SU-DHL-6 (cell line): ENCODE results near the gene KAZN.

Experiments
- H2AFZ ChIP-seq: fragments of 200-600 bp; sonication (generic); 2 replicates; pipeline ENCODE4 v1.6.1; 2014; ENCODE audit warnings: low read depth, mild to moderate bottlenecking, moderate library complexity, mixed read lengths, antibody characterized with exemption, low read length; ENCODE audit not compliant: severe bottlenecking
- H3F3A ChIP-seq: fragments of 200-600 bp; shearing (Covaris generic); 2 replicates; pipeline ENCODE4 v1.6.0; 2016; ENCODE audit warnings: antibody characterized with exemption, mild to moderate bottlenecking; ENCODE audit not compliant: insufficient read depth
- H3K27ac ChIP-seq: fragments of 200-600 bp; sonication (generic); 2 replicates; pipeline ENCODE4 v1.5.1; 2016; ENCODE audit warnings: low read depth, mild to moderate bottlenecking, low read length, moderate library complexity, mixed read lengths
- H3K27me3 ChIP-seq: fragments of 200-600 bp; sonication (generic), shearing (Covaris generic); 2 replicates; pipeline ENCODE4 v1.6.0; 2014; ENCODE audit warnings: mild to moderate bottlenecking, low read length
- H3K36me3 ChIP-seq: fragments of 200-600 bp; sonication (generic); 2 replicates; pipeline ENCODE4 v1.6.1; 2014; ENCODE audit warnings: mild to moderate bottlenecking, low read length, mixed read lengths
- H3K4me2 ChIP-seq: fragments of 300-600, 200-600 bp; shearing (Covaris generic), sonication (generic); 2 replicates; pipeline ENCODE4 v1.6.0; 2014; ENCODE audit warnings: low read length, low read depth, mild to moderate bottlenecking; ENCODE audit not compliant: poor library complexity, severe bottlenecking
- H3K4me3 ChIP-seq: fragments of 200-600 bp; sonication (generic); 2 replicates; pipeline ENCODE4 v1.5.1; 2014; ENCODE audit warnings: antibody characterized with exemption, low read length, mild to moderate bottlenecking, mixed read lengths; ENCODE audit not compliant: insufficient read depth, poor library complexity, severe bottlenecking
- H3K79me2 ChIP-seq: fragments of 200-600 bp; sonication (generic); 2 replicates; pipeline ENCODE4 v1.6.1; 2014; ENCODE audit warnings: mild to moderate bottlenecking, low read length, moderate library complexity; ENCODE audit not compliant: insufficient read depth
- H3K9ac ChIP-seq: fragments of 200-600 bp; sonication (generic); 2 replicates; pipeline ENCODE4 v1.7.0; 2014; ENCODE audit warnings: mild to moderate bottlenecking, low read length
- H3K9me2 ChIP-seq: fragments of 200-600 bp; sonication (generic); replicated peaks from 2 replicates; pipeline ENCODE4 v1.6.1; 2014; ENCODE audit warnings: low read length; ENCODE audit not compliant: insufficient read depth
- H3K9me3 ChIP-seq: fragments of 200-600 bp; sonication (generic); 2 replicates; pipeline ENCODE4 v1.6.1; 2014; ENCODE audit warnings: low read length, mixed read lengths; ENCODE audit not compliant: insufficient read depth
- H4K20me1 ChIP-seq: fragments of 200-600 bp; sonication (generic); 2 replicates; pipeline ENCODE4 v1.6.1; 2014; ENCODE audit warnings: low read depth, mild to moderate bottlenecking, antibody characterized with exemption, low read length, moderate library complexity, mixed read lengths
- CTCF ChIP-seq: fragments of 200-600 bp; sonication (generic); IDR thresholded peaks from one replicate; pipeline ENCODE4 v1.5.1; 2017; ENCODE audit warnings: antibody characterized with exemption, mild to moderate bottlenecking, low read length, moderate library complexity; ENCODE audit not compliant: insufficient read depth, poor library complexity, severe bottlenecking
- EZH2phosphoT487 ChIP-seq: fragments of 200-600 bp; sonication (generic), shearing (Covaris generic); conservative IDR thresholded peaks from 2 replicates; pipeline ENCODE4 v1.6.1; 2018; ENCODE audit warnings: mild to moderate bottlenecking, antibody characterized with exemption, low read length, moderate library complexity, mixed read lengths

KAZN gene

DNA sequence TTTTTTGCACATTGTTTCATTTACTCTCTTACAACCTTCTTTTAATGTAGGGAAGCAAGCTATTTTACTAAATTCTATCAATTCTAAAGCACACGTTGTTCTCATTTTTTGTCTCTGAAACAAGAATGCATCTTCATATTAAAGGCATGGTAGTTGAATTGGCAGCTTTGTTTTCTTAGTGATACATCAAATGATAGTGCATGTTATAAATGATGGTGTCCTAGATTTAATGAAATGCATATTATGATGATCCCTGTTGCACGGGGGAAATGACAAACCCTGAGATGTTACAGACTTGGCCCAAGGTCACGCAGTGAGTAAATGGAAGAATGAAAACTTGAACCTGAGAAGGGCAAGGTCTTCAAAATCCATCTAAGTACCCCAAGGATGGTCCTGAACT, 213.1 kb downstream of the KAZN start:
- Histone ChIP-seq H3K9ac (no peak overlapping the region), H3K79me2 (no peaks in the 10 kb centered on the region), H3K9me2 (no peaks in the 10 kb centered on the region), H3K9me3 (peaks cover 9% of the 10 kb centered on the region; the same call in 1 of the 2 replicates), H3K4me3 (no peak overlapping the region), H3K27me3 (no peaks in the 10 kb centered on the region), H3K4me2 (no peak overlapping the region), H4K20me1 (no peaks in the 10 kb centered on the region), H2AFZ (no peak overlapping the region), H3F3A (no peaks in the 10 kb centered on the region), H3K36me3 (no peaks in the 10 kb centered on the region), H3K27ac (no peak overlapping the region)
- TF ChIP-seq CTCF, result no peak
- no peak for TF ChIP-seq EZH2phosphoT487

- Histone ChIP-seq H3F3A (no peaks in the 10 kb centered on the region), H3K27ac (no peak overlapping the region), H3K36me3 (no peaks in the 10 kb centered on the region), H3K9ac (no peak overlapping the region), H3K4me3 (no peak overlapping the region), H3K4me2 (no peak overlapping the region), H3K9me3 (peaks cover 3% of the 10 kb centered on the region; the same call in 1 of the 2 replicates), H2AFZ (no peak overlapping the region), H3K27me3 (no peaks in the 10 kb centered on the region), H3K79me2 (no peaks in the 10 kb centered on the region), H4K20me1 (no peaks in the 10 kb centered on the region), H3K9me2 (no peaks in the 10 kb centered on the region)
- TF ChIP-seq CTCF (no peak), EZH2phosphoT487 (no peak)
These were observed 213.7 kb downstream of the KAZN start for GRCh38 chr1:14812189-14812588.

- Histone ChIP-seq H3K4me3 (no peak overlapping the region), H3K4me2 (no peak overlapping the region), H3K79me2 (no peaks in the 10 kb centered on the region), H3F3A (no peaks in the 10 kb centered on the region), H3K36me3 (no peaks in the 10 kb centered on the region), H3K27ac (no peak overlapping the region), H3K9ac (no peak overlapping the region), H3K9me3 (no peaks in the 10 kb centered on the region), H3K27me3 (no peaks in the 10 kb centered on the region), H2AFZ (no peak overlapping the region), H3K9me2 (no peaks in the 10 kb centered on the region), H4K20me1 (no peaks in the 10 kb centered on the region)
- TF ChIP-seq CTCF (no peak), EZH2phosphoT487 (no peak)
These were observed 216.8 kb downstream of the KAZN start for GRCh38 chr1:14815175-14815877.
